Measurements from ENCODE around the gene FOS.
"Not testable (repeated sequence)": the region's sequence is repeated elsewhere in the genome, so short reads cannot be mapped to it uniquely, and the experiment has no call there.

The FOS gene

GRCh38 chr14:75277008-75277814 lies 1.4 kb upstream of the FOS start:
- peak; percentile 89 for DNase-seq (ENCODE audit: low spot score)

DNA sequence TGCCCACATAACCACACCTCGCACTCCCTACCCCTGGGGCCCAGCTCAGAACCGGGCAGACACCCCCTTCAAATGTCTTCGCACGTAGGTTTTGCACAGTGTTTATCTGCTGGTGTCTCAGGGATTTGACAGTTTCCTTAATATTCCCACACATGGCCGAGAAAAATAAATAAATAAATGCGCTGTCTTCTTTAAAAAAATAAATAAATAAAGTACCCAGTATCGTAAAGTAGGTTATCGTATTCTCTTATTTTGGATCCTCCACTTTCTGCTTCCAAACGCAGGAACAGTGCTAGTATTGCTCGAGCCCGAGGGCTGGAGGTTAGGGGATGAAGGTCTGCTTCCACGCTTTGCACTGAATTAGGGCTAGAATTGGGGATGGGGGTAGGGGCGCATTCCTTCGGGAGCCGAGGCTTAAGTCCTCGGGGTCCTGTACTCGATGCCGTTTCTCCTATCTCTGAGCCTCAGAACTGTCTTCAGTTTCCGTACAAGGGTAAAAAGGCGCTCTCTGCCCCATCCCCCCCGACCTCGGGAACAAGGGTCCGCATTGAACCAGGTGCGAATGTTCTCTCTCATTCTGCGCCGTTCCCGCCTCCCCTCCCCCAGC lies 710 bp upstream of the FOS start:
- DNase-seq (ENCODE audit: low spot score) = no peak

DNA sequence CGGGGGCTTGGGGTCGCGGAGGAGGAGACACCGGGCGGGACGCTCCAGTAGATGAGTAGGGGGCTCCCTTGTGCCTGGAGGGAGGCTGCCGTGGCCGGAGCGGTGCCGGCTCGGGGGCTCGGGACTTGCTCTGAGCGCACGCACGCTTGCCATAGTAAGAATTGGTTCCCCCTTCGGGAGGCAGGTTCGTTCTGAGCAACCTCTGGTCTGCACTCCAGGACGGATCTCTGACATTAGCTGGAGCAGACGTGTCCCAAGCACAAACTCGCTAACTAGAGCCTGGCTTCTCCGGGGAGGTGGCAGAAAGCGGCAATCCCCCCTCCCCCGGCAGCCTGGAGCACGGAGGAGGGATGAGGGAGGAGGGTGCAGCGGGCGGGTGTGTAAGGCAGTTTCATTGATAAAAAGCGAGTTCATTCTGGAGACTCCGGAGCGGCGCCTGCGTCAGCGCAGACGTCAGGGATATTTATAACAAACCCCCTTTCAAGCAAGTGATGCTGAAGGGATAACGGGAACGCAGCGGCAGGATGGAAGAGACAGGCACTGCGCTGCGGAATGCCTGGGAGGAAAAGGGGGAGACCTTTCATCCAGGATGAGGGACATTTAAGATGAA lies 630 bp downstream of the FOS start:
- DNase-seq (ENCODE audit: low spot score) = peak; percentile 73

DNA sequence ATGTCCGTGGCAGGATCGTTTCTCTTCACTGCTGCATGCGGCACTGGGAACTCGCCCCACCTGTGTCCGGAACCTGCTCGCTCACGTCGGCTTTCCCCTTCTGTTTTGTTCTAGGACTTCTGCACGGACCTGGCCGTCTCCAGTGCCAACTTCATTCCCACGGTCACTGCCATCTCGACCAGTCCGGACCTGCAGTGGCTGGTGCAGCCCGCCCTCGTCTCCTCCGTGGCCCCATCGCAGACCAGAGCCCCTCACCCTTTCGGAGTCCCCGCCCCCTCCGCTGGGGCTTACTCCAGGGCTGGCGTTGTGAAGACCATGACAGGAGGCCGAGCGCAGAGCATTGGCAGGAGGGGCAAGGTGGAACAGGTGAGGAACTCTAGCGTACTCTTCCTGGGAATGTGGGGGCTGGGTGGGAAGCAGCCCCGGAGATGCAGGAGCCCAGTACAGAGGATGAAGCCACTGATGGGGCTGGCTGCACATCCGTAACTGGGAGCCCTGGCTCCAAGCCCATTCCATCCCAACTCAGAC lies 1.2 kb downstream of the FOS start:
- DNase-seq (ENCODE audit: low spot score) = peak; percentile 38

DNA sequence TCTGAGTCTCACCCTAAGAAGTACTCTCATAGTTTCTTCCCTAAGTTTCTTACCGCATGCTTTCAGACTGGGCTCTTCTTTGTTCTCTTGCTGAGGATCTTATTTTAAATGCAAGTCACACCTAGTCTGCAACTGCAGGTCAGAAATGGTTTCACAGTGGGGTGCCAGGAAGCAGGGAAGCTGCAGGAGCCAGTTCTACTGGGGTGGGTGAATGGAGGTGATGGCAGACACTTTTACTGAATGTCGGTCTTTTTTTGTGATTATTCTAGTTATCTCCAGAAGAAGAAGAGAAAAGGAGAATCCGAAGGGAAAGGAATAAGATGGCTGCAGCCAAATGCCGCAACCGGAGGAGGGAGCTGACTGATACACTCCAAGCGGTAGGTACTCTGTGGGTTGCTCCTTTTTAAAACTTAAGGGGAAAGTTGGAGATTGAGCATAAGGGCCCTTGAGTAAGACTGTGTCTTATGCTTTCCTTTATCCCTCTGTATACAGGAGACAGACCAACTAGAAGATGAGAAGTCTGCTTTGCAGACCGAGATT lies 1.7 kb downstream of the FOS start:
- no peak for DNase-seq (ENCODE audit: low spot score)

DNA sequence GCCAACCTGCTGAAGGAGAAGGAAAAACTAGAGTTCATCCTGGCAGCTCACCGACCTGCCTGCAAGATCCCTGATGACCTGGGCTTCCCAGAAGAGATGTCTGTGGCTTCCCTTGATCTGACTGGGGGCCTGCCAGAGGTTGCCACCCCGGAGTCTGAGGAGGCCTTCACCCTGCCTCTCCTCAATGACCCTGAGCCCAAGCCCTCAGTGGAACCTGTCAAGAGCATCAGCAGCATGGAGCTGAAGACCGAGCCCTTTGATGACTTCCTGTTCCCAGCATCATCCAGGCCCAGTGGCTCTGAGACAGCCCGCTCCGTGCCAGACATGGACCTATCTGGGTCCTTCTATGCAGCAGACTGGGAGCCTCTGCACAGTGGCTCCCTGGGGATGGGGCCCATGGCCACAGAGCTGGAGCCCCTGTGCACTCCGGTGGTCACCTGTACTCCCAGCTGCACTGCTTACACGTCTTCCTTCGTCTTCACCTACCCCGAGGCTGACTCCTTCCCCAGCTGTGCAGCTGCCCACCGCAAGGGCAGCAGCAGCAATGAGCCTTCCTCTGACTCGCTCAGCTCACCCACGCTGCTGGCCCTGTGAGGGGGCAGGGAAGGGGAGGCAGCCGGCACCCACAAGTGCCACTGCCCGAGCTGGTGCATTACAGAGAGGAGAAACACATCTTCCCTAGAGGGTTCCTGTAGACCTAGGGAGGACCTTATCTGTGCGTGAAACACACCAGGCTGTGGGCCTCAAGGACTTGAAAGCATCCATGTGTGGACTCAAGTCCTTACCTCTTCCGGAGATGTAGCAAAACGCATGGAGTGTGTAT lies 2.4 kb downstream of the FOS start:
- DNase-seq (ENCODE audit: low spot score) = peak; percentile 67

- no peak for DNase-seq (ENCODE audit: low spot score)
These were observed 3.0 kb downstream of the FOS start for GRCh38 chr14:75281654-75282019.

DNA sequence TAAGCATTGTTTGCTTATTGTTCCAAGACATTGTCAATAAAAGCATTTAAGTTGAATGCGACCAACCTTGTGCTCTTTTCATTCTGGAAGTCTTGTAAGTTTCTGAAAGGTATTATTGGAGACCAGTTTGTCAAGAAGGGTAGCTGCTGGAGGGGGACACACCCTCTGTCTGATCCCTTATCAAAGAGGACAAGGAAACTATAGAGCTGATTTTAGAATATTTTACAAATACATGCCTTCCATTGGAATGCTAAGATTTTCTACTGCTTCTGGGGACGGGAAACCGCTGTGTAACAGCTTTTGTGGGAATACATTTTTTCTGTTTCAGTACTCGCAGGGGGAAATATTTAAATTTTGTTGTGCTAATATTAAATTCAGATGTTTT lies 3.5 kb downstream of the FOS start:
- peak; percentile 58 for DNase-seq (ENCODE audit: low spot score)

DNA sequence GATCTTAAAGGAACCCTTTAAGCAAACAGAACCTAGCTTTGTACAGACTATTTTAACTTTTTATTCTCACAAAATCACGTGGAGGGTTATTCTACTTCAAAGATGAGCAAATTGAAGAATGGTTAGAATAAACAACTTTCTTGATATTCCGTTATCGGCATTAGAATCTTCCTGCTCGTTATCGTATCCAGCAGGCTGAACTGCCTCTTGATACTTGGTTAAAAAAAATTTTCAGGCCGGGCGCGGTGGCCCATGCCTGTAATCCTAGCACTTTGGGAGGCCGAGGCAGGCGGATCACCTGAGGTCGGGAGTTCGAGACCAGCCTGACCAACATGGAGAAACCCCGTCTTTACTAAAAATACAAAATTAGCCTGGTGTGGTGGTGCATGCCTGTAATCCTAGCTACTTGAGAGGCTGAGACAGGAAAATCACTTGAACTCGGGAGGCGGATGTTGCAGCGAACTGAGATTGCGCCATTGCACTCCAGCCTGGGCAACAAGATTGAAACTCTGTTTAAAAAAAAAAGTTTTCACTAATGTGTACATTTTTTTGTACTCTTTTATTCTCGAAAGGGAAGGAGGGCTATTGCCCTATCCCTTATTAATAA lies 4.0 kb downstream of the FOS start:
- not testable (repeated sequence) for DNase-seq (ENCODE audit: low spot score)

- DNase-seq (ENCODE audit: low spot score) = no peak
These were observed 4.7 kb downstream of the FOS start for GRCh38 chr14:75283162-75283832.

GRCh38 chr14:75283833-75284563 lies 5.4 kb downstream of the FOS start:
- DNase-seq (ENCODE audit: low spot score) = no peak

DNA sequence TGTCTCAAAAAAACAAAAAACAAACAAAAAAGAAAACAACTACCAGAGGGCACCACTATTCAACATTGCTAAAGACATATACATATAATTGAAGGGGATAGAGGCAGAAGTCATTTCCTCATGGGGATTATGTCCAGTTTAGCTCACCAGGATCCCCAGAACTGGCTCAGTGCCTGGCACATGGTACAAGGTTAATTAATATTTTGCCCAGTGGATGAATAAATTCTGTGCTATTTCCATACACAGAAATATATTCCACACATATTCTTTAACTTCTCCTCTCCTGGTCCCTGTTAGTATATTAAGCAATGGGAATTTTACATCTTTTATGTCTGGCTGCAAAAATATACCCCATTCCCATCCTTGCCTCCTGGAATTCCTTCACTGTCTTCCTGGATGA lies 6.7 kb downstream of the FOS start:
- DNase-seq (ENCODE audit: low spot score) = no peak

GRCh38 chr14:75286313-75286712 lies 7.7 kb downstream of the FOS start:
- no peak for DNase-seq (ENCODE audit: low spot score)

DNA sequence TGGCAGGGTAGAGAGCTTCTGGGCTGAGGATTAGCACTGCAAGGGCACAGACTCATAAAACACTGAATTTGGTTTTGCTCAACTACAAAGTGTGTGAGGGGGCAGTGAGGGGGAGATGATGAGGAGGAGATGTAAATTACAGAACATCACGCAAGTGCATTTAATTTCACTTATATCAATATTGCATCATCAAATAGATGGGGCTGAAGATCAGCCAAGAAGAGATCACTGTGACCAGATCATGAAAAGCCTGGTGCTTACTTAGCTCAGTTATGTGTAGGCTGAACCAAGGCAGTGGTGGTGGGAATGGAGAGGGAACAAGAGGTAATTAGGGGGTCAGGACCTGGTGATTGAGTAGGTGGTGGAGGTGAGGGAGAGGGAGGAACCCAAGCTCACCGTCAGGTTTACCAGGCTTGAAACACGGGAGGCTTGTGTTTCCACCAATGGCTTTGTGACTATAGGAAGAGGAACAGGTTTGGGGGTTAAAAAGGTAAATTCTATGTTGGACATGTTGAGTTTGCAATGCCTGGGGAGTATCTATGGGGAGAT lies 11.3 kb downstream of the FOS start:
- DNase-seq (ENCODE audit: low spot score) = no peak

- no peak for DNase-seq (ENCODE audit: low spot score)
These were observed 12.2 kb downstream of the FOS start for GRCh38 chr14:75290851-75291250.

- DNase-seq (ENCODE audit: low spot score) = no peak
These were observed 12.7 kb downstream of the FOS start for GRCh38 chr14:75291331-75291730.

DNA sequence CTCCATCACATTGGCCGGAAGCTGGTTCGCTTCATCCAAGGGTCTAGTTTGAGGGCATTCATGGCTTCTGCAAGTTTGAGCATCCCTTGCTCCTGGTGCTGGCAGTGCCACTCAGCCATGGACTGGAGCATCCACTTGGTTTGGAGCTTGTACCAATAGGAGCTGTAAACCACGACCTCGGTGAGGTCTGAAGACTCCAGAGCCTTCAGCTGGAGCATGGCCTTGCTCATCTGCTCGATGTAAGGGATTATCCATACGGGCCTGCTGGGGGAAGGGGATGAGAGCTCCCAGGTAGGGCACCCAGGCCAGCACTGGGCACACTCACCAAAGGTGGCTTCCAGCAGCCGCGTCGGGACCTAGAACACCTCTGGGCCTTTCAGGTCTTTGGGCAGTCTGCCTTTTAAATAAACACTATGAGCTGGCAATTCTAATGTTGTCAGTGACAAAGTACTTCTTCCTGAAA lies 13.5 kb downstream of the FOS start:
- no peak for DNase-seq (ENCODE audit: low spot score)

DNA sequence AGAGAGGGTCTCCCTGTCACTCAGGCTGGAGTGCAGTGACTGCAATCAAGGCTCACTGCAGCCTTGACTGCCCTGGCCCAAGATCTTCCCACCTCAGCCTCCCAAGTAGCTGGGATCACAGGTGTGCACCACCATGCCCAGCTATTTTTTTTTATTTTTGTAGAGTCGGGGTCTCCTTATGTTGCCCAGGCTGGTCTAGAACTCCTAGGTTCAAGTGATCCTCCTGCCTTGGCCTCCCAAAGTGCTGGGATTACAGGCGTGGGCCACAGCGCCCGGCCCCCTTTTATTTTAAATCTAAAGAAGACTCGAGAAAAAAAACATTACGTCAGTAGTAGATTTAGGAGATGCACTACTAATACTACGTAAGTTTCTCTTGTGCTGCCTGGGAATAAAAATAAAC lies 14.3 kb downstream of the FOS start:
- DNase-seq (ENCODE audit: low spot score) = no peak

- DNase-seq (ENCODE audit: low spot score) = peak; percentile 90
These were observed 15.5 kb downstream of the FOS start for GRCh38 chr14:75293920-75294648.
